ENCODE measurements around the gene SLC10A2.
"Not testable (repeated sequence)": the region's sequence is repeated elsewhere in the genome, so short reads cannot be mapped to it uniquely, and the experiment has no call there.

The SLC10A2 gene, protein sequence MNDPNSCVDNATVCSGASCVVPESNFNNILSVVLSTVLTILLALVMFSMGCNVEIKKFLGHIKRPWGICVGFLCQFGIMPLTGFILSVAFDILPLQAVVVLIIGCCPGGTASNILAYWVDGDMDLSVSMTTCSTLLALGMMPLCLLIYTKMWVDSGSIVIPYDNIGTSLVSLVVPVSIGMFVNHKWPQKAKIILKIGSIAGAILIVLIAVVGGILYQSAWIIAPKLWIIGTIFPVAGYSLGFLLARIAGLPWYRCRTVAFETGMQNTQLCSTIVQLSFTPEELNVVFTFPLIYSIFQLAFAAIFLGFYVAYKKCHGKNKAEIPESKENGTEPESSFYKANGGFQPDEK

DNA sequence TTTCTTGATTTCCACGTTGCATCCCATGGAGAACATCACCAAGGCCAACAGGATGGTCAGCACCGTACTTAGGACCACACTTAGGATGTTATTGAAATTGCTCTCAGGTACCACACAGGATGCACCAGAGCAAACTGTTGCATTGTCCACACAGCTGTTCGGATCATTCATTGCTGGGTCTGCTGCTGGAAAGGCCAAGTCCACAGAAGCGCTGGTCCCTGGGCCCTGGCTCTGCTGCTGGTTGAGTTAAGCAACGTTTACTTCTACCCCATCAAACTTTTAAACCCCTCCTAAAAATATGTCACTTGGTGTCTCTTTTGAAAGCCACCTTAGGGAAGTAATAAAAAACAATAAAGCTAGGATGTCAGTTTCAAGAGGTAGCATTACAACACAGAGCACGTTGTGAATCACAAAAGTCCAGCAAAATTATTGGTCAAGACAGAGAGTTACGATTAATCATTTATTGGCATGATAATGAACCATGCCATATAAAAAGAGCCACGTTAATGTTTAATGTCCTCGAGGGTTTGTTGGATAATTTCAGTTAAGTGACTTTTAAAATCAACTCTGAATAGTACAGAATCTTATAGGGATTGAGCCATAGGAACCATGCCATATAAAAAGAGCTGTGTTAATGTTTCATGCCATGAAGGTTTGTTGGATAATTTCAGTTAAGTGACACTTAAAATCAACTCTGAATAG, at the start of gene SLC10A2:
Gene SLC10A2 (minus strand): TSS at position 339 of the 702 bp plus-strand sequence. CDS start 168 bp downstream, at position 171.
- DNase-seq: no peak

DNA sequence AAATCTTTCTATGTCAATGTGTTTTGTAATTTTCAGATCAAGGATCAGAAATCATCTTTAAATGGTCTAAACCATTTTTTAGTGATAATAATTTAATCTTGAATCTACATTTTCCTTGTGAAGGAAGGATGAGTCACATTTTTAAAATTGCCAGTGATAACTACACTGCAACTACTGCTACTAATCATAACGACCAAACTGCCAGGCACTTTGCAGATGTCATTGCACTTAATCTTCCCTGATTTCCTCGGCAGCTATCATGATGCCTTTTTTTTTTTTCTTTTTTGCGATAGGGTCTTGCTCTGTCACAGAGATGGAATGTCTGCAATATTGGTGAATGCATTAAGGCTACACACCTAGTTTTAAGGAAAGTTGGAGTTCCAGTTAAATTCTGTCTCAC, 41.4 kb upstream of the SLC10A2 start:
- no peak for DNase-seq

DNA sequence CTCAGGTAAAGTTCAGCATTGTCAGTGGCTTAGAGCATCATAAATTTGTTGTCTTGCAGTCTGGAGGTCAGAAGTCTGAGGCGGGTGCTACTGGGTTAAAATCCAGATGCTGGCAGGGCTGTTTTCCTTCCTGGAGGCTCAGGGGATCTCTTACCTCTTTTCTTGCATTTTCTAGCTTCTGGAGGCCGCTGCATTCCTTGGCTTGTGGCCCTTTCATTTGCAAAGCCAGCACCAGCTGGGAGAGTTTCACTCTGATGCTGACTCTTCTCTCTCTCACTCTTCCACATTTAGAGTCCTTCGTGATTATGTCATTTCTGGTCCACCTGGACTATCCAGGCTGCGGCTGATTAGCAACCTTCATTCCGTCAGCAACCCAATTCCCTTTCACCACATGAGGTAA, 38.1 kb upstream of the SLC10A2 start:
- no peak for DNase-seq

DNA sequence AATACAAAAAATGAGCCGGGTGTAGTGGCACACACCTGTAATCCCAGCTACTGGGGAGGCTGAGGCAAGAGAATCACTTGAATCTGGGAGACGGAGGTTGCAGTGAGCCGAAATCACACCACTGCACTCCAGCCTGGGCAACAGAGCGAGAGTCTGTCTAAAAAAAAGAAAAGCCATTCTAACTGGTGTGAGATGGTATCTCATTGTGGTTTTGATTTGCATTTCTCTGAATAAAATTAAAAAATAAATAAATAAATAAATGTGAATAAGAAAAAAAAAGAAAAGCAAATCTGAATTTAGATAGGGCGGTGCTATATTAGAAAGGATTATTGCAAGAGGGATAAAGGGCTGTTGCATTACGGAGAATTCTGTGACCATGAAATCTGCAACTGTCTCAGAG, 37.2 kb upstream of the SLC10A2 start:
- not testable (repeated sequence) for DNase-seq

DNA sequence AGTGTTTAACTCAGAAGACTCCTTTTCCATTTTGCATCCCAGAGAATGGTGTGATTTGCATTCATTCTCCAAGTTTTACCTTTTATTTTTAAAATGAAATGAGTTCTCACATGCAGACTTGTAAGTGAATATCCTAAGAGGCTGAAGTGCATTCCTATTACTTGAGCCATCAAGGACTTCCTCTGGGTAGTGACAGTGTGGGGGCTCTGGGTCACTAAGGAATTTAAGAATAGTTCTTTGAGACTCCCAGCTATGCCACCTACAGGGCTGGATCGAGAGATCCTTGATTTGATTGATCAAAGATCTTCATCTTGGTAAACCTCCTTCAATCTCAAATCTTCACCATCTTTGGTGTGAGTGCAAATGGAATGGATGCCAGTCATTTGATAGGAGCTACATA, 36.3 kb upstream of the SLC10A2 start:
- DNase-seq: no peak

DNA sequence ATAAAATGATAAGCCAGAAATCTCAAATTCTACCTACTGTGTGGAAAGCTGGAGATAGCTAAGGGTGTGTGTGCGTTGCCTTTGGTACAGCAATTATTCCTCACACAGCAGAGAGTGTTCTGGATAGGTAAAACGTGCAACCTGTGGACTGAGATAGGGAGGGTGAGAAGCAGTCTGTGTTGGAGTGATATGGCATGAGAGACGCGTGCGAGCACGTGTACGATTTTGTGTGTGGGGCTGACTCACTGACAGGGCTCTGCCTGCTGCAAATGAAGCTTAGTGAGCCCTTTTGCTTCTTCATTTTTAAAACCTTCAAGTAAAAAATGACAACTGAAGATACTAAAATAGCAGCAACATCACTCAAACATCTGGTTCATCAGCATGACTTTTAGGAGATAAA, 35.7 kb upstream of the SLC10A2 start:
- no peak for DNase-seq

DNA sequence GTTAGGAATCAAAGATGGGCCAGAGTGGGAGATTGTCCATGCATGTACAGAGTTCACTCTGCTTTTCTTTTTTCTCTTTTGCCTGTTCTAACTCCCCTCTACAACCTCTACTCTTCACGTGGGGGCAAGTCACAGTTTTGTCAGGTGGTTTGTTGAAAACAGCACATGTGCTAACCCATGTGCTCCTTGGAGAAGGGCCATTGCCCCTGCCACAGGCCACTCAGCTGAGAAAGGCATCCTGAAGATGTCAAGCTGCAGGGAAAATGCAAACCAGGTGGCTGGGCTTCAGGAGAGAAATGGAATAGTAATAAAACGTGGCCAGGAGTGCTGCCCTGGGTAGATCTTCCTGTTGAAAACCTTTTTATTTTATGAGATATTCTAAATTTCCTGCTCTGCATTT, 35.3 kb upstream of the SLC10A2 start:
- no peak for DNase-seq

DNA sequence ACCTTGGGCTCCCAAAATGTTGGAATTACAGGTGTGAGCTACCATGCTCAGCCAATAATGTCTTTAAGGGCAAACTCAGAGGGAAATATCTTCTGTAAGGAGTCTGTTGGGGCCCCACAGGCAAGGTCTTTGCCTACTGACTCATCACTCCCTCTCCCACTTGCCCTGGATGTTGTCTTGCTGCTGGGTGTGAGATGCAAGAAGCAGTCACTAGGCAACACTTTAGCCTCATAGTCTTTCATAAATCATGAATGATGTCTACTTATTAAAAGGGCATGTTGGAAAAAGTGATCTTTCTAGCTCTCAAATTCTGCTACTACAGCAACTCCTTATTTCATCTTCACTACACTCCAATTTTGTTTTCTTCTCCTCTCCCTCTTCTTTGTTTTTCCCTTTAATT, 34.6 kb upstream of the SLC10A2 start:
- DNase-seq: no peak

DNA sequence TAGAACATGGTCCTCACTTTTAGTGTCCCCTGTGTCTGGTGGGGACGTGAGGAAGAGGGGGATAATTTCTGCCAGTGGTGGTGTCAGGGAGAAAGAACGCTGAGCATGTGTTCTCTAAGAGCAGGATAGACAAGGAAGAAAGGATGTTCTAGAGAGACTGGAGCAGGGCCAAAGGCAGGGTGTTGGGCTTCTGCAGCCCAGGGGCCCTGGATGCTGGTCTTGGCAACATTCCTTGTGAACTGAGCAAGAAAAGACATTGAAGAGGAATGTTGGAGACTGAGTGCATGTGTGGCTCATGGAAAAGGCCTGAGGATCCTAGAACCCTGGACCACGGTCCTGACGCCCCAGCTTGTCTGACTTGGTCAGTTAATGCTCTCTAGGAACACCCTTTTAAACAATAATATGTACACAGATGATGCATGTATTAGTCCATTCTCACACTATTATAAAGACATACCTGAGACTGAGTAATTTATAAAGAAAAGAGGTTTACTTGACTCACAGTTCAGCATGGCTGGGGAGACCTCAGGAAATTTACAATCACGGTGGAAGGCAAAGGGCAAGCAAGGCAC, 33.6 kb upstream of the SLC10A2 start:
- no peak for DNase-seq

DNA sequence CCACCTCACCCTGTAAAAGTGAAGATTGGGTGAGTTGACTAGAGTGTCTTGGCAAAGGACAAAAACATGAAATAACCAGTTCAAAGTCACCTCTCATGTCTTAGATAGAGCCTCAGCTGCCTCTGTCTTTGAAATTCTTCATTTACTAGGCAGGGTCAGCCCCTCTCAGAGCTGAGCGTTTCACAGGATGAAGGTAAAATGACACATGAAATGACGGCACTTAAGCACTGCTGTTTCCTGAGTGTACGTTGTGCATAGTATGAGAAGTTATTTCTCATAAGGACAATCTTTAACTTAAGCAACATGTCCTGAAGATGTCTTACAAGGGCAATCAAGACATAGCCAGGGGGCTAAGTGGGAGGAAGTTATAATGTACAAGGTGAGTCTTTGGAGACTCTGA, 32.3 kb upstream of the SLC10A2 start:
- no peak for DNase-seq

DNA sequence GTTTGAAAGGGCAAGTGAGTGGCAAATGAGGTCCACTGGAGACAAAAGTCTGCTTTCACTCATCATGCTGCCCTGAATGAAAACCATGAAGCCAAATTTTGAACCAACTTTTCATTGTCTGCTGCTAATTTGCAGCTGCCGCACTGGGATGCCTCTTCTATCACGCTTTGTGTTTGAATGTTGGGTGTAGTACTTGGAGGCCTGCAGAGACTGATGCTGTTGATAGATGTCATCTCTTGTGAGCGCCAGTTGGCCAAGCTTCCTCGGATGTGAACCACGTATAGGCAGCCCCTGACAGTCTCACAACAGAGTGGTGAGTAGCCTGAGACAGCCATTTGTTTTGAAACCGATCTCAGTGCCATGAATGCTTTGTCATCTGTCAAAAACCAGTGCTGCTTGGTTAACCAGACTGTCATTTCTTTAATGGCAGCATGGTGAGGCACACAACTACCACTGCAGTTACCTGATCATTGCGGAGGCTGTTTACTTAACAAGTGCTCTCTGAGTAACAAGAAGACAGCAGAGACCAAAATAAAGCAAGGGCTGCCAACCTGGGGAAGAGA, 31.2 kb upstream of the SLC10A2 start:
- DNase-seq: no peak

DNA sequence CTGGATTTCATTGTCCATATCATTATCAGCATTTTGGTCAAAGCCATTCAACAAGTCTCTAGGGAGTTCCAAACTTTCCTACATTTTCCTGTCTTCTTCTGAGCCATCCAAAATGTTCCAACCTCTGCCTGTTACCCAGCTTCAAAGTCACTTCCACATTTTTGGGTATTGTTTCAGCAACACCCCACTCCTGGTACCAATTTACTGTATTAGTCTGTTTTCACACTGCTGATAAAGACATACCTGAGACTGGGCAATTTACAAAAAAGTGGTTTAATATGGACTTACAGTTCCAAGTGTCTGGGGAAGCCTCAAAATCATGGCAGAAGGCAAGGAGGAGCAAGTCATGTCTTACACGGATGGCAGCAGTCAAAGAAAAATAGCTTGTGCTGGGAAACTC, 27.4 kb upstream of the SLC10A2 start:
- DNase-seq: not testable (repeated sequence)

DNA sequence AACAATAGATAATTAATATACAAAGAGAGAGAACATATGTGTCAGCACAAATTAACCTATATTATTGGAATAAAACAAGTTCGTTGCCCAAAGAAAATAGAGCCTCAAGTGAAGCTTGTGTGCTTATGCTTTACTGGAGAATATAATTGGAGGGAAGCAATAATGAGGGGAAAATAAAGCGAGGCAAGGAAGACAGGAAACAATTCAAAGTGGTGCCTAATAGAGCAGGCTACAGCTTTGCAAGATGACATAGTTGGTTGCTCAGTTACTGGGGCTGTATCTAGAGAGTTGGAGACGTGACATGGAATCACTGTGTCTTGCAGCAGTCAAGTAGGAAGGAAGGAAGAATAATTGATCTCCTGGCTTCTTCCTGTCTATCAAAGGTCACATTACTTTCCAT, 21.1 kb upstream of the SLC10A2 start:
- no peak for DNase-seq

DNA sequence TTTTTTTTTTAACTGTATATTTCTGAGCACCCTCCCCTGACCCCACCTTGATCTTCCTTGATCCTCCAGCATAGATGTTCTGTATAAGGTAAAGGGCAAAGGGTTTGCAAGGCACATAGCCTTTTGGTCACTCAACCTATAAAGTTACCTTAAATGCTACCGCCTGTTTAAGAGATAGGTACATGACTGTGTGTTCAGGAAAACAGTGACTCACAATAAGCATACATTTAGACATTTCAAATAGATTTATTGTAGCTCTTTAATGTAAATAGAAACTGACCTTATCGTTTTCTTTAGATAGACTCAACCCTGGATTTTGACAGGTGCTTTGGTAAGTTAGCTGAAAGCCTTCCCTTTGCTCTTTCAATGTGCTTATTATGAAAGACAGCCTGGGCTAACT, 15.2 kb upstream of the SLC10A2 start:
- DNase-seq: no peak

DNA sequence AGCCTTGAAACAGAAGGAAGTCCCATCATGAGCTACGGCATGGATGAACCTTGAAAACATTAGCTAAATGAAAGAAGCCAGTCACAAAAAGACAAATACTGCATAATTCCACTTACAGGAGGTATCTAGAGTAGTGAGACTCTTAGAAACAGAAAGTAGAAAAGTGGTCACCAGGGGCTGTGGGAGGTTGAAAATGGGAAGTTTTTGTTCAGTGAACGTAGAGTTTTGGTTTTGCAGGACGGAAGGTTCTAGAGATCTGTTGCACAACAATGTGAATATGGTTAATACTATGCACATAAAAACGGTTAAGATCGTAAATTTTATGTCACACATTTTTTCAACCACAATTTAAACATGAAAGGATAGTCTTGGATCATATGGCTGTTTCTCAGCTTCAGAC, 11.9 kb upstream of the SLC10A2 start:
- DNase-seq: no peak

DNA sequence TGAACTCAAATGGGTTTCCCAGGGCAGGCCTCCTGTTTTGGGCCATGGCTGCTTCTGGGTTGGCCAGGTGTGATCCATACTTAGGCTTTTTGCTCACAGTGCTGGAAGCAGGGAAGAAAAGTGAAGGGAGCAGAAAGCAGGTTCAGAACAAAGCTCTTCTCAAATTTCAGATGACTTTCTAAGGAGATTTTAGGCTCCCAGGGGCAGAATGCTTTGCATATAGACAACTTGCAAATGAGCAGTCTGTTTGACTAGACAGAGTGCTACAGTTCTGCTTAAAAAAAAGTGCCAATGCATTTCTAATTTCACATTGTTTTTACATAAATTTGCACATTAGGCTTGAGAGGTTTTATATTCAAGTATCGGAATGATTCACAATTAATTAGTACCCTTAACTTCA, 2.6 kb upstream of the SLC10A2 start:
- DNase-seq: no peak

DNA sequence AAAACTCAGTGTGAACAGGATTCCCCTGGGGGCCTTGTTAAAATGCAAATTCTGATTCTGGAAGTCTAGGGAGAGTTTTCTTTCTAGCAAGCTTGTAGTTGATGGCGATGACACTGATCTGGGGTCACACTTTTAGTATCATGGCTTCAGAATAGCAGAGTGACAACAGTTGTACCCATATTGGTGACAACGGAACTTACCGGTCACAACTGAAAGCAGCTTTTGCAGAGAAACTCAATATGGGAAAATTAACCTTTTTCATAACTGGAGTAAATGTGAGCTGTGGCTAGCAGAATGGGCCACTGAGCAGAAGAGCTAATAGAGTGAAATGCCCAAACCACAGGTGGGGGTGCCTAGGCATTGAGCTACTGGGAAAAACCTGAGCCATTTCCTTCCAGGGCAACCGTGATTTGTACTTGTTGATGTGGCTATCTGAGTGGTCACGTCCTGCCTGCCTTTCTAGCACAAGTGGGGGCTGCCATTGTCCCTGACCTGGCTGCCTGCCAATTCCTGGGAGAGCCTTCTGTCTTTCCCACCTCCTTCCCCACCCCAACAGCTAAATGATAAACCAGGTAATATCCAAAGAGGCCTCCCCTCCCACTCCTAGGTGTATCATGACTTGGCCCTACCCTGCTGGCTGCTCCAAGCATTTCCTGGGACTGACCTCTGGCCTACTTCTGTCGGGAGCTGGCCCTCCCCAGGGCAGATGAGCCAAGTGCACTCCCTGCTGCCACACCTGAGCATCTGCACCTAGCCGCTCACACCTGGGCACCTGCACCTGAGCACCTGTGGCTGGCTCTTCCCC, 1.7 kb upstream of the SLC10A2 start:
- DNase-seq: no peak

DNA sequence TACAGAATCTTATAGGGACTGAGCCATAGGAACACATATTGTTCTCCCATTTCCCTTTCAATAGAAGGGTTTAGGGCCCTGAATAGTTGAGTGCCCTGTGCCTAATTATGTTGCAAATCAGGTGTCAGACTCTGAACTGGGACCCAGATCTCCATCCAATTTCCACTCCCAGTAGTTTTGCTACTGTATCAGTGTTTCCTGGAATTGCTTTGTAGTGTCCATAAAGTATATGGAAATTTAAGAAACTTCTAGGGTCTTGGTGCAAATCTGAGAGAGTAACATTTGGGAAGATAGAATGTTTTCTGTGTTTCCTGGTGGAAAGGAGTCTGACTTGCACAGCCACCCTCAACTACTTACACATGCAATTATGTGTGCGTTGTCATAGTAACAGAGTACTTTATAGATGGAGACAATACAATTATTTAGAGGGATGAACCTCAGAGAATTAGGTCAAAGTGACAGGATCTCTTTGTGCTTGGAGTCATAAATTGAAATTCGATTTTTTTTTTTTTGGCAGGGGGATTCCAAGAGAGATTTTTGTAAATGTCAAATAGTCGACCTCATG, 646 bp upstream of the SLC10A2 start:
- no peak for DNase-seq

DNA sequence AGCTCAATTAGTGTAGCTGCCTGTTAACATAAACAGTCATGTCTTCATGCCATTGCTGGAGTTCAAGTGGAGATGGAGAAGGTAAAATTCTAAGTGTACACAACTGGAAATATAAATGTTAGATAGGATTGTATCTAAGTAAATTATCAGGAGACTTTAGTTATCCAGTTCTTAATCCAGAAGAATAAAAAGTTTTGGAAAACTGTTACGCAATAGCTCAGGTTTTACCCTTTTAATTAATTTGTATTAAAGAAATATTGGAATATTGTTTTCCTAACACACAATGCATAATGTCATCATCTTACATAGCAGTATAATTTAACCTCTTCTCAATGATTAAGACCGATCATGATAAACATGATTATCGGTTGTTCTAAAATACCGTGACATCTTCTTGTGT, 2.8 kb downstream of the SLC10A2 start:
- DNase-seq: no peak

DNA sequence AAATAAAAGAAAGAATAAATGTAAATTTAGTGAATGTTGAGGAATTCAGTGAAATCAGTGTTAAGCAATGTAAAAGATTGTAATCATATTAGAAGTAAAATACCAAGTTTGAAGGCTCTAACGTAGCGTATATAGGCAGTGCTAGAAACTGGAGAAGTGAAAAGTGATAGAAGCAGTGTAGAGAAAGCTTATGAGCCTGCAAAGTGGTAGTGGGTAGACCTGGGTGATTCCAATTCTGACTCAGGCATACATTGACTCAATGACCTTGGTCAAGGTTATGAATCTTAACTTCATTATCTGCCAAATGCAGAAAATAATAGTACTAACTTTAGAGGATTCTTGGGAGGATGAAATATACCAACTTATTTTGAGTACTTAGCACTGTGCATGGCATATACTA, 4.1 kb downstream of the SLC10A2 start:
- no peak for DNase-seq

DNA sequence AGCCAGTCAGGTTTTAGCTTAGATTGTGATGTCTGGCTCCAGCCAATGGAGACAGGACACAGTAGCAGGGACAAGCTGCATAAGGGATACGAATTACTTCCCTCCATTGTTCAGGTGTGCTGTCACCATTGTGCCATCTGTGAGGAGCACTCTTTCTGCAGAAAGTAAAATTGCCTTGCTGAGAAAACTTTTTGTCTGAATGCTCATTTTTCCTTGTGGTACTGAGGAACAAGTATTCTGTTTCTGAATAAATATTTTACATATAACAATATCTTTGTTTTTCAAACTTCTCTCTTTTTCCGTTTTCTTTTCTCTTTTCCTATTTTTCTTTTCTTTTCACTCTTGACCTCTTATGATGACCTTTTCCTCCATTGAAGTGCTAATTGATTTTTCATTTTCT, 10.2 kb downstream of the SLC10A2 start:
- no peak for DNase-seq

DNA sequence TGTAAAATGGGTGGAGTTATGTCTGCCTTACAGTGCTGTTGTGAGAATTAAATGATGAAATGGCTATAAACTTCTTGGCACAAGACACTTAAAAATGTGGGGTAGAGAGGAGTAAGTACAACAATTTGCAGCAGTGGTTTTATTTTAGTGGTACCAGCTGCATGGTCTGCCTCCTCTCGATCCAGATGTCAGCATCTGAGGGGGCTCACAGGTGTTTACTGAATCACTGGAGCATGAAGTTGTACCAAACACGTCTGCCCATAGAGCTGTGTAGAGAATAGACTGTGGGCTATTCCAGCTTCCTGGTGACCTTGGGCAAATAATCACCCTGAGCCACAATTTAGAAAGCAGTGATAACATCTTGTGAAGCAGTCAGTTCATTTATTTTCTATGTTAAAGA, 11.1 kb downstream of the SLC10A2 start:
- no peak for DNase-seq

DNA sequence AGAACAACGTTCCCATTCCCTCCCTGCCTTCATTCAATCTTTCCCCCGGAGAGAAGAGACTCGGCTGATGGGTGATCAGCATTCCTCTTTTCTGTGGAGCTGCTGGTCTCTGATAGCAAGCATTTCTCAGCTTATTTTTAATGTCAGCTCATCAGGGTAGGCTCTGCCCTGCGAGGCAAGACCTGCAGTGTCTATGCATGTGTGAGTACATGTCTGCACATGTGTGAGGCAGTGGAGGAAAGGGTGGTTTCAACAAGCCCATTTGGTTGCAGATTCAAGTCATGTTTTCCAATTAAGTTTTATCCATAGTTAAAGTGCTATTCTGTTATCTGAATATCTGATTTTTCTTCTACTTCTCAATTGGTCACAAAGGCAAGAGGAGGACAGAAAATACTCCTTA, 19.5 kb downstream of the SLC10A2 start:
- no peak for DNase-seq

All from activated CD4-positive, alpha-beta T cell treated with anti-CD3 and anti-CD28 coated beads for 48 hours (primary cell).